ENCODE data around the gene MED15.

Gene MED15

DNA sequence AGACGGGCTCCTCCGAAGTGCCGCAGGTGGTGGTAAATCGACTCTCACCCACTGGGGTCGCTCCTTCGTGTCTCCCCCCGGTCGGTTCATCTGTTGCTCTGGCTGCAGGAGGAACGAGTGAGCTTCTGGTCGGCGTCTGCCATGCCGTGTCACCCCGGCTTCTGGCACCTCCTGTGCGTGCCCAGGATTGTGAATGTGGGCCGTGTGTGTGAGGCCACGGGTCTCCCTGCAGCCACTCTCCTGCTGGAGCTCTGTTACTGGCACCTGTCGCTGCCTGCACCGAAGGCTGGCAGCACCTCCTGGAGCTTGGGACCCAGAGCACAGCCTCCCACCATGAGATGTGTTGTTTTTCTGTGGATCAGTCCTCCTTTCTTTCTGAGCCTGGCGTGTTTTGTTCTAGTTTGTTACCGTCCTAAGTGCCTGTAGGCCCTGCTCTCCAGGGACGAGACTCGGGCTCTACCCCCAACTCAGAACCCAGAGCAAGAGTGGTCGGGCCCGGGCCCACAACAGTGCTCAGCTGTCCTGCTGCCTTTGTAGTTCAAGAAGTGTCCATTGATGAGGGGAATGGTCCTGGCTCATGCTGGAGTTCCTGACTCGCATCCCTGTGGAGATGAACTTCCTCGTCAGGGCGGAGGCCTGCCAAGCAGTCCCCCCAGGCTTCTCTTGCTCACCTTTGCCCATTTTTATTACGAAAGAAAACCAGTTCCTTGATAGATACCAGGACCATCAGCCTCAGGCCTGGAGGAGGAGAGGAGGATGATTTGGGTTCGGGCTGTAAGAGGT, 66.6 kb downstream of the MED15 start:
- no peak for DNase-seq

DNA sequence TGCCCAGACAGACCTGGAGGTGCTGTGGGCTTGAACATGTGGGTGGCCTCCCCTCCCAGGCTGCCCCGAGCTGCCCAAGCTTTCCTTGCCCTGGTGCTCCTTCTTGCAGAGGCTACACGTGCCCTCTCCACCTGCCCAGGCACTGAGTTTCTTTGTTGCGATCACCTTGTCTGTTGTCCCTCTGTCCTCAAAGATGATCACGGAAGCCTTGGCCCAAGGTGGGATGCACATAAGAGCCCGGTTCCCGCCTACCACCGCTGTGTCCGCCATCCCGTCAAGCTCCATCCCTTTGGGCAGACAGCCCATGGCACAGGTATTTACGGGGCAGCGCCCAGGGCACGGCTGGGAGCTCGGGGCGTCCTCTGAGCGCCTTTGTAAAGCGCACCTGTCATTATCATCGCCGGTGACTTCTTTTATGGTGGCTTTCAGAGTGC, 67.5 kb downstream of the MED15 start:
- no peak for DNase-seq

DNA sequence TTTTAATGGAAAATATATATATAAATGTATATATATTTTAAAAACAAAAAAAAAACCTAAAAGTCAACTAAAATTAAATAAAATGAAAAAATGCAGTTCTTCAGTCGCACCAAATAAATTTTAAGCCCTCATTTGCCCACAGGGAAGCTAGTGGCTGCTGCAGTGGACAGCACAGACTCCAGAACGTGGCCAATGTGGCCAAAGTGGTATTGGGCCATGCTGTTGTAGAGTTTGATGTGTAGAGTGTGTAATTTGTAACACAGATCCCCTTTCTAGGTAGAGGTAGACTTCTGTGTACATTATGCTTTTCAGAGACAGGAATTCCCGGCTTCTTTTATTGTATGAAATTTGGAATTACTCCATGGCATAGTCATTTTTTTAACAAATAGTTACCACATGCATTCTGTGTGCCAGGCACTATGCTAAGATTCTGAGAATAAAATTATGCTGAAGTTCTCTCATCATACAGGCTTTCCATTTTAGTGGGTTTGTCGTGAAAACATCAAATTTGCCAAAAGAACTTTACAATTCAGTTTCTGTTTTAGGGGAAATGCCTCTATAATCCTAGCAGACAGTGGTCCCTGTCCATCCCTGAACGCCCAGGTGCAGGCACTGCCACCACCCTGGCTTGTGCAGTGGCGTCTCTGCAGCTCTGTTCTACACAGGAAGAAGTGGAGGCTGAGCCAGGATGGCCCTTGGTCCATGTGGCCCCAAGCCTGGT, 68.5 kb downstream of the MED15 start:
- DNase-seq = no peak

DNA sequence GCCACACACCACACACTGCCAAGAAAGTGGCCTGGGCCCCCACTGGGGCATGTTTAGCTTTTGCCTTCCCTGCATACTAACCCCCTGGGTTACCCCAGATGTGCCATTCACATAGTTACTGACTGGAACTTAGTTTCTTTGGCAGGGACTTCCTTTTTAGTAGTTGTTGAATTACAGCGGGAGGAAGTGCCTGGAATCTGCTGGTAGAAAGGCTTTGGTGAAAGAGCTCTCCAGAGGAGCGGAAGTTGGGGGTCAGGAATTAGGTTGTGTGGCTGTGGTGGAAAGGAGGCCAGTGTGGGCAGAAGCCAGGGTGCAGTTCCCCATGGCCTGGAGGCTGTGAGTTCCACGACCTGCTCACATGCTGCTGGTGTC, 69.0 kb downstream of the MED15 start:
- DNase-seq = no peak

DNA sequence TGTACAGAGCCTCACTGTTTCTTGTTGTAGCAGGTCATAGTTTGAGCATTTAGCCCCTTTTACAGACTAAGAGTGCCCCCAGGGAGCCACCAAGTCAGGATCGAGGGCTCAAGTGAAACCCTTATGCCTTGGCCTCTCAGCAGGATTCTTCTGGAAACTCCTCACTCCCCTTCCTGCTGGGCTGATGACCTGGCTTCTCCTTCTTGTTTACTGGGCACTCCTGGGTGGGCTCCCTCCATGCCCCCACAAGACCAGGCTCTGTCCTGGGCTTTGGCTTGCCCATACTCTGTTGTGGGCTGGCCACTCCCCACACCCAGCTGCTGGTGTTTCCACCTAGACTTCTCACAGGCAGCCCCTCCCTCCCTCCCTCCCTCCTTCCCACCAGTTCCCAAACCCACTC, 69.6 kb downstream of the MED15 start:
- DNase-seq = no peak

DNA sequence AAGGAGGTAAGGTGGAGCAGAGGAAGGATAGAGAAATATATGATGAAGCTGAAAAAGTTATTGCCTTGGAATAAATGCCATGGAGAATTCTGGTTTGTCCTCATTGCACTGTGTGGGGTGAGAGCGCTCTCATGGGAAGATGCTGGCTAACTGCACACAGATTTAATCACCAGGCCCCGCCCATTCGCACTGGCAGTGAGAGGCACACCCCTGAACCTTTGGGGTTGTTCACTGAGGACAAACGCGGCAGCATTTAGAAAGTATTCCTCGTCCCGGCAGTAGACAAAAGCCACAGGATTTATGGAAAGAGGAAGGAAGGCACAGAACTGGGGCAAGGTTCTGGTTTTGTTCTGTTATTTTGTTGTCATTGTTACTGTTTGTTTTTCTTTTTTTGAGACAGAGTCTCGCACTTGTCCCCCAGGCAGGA, 70.2 kb downstream of the MED15 start:
- no peak for DNase-seq

DNA sequence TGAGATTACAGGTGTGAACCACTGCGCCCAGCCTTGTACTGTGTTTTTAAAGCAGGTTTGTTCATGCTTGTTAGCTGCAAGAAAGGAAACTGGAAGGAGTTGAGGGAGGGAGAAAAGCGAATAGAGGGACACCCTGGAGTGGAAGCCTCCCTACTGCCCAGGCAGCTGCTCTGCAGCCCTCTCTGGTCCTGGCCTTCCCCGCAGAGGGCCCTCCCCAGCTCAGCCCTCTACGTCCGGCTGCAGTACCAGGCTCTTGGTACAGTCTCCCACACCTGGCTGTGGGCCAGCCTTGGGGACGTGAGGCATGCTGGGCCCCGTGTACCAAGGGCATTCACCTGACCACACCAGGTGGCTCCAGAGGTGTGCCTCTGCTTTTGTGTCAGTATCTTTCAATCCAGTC, 70.8 kb downstream of the MED15 start:
- DNase-seq = no peak

DNA sequence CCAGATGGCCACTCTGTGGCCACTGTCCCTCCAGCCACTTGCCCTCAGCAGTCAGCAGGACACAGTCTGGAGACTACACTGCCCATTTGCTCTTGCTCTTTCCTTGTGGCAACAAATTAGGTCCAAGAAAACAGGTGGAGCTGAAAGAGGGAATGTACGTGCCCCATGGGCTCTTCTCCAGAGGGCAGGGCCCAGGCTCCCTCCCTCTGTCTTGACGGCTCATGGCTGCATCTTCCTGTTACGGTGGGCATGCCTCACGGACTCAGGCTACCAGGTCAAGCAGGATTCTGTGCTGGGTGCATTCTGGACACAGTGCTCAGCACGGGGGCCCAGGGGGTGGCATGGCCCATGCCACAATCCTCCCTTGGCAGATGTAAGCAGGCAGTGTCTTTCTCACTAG, 71.3 kb downstream of the MED15 start:
- no peak for DNase-seq

DNA sequence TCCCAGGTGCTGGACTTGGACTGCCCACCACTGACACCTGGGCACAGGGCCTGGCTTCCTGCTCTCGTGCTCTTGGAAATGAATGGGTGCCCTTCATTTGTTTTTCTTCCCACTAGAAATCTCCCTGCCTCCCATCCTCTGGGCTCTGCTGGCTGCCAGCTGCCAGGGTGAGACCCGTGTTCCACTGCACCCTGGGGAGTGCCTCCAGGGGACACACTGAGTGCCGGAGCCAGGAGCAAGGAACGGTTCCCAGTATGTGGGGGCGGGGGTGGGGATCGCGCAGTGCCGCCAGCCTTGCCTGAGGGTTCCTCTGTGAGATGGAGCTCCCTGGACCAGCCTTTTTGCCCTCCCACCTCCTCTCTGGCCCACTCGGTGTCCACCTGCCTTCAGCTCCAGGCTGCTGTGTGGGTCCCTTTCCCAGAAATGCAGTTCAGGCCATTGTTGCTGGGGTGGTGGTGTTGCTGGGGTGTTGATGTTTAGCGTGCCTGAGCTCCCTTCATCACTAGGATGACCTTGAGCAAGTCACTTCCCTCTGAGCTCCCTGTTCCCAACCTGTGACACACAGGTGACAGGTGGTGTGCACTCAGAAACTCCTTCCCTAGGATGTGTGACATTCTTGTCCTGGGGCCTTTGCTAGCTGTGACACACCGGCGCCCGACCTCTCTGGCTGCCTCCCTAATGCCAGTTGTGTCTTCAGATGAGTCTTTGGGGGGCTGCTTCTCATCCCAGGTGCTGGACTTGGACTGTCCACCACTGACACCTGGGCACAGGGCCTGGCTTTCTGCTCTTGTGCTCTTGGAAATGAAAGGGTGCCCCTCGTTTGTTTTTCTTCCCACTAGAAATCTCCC, 72.1 kb downstream of the MED15 start:
- DNase-seq = no peak

DNA sequence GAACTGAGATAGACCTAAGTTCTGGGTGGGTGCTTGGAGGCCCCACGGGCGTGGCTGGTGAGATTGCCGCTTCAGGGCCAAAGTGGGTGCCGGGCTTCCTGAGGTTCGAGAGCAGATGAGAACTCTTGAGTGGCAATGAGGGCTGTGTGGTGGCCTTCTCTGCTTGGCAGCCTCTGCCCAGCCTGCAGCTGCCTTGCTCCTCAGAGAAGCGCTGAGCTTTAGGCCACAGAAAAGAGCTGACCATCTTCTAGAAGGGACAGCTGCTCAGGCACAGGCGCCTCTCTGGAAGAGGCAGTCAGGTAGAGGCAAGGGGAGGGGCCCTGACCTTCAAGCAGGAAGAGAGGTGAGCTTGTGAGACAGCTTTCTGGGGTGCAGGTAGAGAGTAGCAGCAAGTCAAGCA, 72.8 kb downstream of the MED15 start:
- no peak for DNase-seq

DNA sequence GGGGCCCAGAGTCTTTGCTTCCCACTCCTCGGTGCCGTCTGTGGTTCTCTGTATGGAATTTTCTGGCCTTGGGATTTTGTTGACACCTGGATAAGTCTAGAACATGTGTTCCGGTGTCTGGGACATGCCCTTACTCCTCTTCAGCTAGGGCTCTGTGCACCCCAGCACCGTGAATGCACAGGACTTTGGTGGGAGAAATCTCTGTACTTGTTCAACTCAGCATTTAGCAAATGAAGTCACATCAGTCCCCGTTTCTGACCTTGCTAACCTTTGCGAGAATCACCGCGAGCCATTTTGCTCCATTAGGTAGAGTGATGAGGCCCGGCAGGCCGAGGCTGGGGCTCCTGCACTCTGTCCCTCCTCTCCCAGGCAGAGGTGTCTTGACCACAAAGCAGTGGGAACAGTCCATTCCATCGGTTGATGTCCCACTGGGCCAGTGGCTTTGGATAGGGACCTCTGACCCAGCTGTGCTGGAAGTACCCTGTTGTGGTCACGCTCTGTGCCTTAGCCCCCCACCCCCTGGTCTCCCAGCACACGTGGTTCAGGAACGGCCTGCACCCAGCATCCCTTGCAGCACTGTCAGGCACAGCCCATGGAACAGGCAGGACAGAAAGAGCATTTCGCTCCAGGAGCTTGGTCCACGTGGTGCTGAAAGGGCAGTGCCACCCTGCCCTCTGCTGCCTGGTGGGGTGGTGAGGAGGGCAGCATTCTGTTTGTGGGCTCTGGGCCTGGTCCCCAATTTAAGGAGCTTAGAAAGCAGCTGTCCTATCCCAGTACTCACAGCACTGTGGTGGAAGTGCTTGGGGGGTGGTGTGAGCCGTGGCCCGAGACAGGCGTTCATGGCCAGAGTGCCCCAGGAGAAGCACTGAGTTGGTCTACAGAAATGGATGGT, 73.4 kb downstream of the MED15 start:
- DNase-seq = no peak

DNA sequence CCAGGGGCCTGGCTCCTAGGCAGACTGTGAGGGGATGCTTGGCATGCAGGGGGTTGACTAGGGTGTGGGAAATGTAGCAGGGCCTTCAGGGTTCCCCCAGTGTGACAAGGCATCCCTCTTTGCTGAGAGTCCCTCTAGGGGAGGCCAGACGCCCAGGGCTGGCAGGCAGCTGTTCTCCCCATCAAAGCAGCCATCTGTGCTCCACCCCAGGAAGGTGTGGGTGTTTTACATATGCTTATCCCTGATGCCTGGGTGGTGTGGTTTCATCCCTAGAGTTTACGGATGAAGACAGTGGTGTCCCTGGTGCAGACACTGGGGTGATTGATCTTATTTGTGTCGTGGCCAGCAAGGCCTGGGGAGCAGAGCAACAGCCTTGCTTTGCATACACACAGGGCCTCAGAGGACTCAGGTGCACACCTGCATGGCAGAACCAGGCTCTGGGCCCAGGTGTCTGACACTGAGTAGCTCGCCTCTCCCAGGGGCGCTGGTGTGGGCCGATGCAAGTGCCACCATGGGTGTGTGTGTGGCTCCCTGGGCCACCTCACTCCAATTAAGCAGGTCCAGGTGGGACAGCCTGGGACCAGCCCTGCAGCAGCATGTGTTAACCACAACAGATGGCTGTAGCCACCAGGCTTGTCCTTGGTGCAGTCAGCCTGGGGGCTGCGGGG, 74.2 kb downstream of the MED15 start:
- no peak for DNase-seq

- DNase-seq = no peak
Observed at GRCh38 chr22:20582171-20582511, 74.7 kb downstream of the MED15 start.

GRCh38 chr22:20582520-20583361, 75.3 kb downstream of the MED15 start:
- no peak for DNase-seq

DNA sequence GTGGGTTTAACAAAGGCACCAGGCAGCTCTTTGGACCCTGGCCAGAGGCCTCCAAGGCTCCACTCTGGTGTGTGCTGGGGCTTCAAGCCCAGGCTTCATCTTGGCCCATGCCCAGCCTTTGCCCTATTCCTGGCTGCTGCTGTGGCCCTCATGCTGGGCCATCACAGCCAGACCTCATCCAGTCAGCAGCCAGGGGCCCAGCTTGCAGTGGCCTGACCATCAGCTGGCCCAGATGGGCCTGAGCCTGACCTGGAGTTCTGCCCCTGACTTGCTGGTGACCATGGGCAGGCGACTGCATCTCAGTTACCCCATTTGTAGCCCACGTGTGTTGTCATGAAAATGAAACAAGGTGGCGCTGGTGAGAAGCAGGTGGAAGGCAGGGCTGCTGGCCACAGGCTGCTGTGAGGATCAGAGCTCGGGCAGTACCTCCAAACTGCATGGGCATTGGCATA, 76.1 kb downstream of the MED15 start:
- DNase-seq = no peak

DNA sequence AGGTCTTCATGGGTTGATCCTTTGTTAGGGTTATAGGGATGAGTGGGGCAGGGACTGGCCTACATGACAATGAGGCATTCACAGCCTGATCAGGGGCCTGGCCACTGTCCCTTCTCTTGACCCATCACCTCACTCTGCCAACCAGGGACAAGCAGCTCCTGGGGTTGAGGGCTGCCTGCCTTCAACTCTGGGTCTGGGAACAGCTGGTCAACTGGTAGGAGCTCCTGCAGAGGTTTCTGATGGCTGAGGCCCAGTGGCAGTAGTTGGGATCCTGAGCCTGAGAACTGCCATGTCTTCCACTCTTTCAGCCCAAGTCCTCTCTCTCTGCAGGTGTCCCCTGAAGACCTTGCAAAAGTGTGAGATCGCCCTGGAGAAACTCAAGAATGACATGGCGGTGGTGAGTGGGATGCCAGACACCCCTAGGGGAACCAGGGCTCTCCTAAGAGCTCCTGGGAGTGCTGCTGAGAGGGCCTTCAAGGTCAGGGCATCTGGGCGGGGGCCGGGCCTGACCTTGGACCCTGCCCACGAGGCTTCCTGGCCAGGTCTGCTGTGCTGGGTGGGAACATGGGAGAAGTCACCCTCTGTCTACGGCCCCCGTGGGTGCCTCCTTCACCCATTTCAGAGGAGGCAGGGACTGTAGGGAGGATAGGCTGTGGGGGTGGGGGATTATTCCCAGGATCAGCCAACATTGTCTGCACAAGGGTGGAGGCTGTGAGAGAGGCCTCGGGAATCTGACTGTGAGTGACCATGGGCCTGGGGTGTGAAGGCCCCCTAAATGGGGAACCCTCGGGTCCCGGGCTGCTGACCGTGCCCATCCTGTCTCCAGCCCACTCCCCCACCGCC, 76.8 kb downstream of the MED15 start:
- no peak for DNase-seq

DNA sequence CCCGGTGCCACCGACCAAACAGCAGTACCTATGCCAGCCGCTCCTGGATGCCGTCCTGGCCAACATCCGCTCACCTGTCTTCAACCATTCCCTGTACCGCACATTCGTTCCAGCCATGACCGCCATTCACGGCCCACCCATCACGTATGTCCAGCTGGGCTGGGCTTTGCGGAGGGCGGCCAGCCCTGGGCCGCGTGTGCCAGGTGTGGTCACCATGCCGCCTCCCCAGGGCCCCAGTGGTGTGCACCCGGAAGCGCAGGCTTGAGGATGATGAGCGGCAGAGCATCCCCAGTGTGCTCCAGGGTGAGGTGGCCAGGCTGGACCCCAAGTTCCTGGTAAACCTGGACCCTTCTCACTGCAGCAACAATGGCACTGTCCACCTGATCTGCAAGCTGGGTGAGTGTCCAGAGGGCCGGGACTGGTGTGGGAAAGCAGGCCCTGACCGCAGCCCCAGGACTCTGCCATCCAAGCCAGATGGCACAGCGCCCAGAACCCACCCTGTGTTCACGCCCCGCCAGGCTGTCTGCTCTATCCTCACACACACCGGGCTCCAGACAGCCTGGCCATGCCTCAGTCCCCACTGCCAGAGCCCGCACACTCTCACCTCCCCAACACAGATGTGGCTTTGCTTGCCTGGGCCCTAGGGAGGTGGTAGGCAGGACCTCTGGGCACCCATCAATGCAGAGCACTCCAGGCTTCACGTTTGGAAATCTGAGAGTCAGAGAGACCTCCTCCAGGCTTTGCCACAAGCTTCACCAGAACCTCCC, 77.6 kb downstream of the MED15 start:
- DNase-seq = no peak

- no peak for DNase-seq
Observed at GRCh38 chr22:20585639-20586402, 78.4 kb downstream of the MED15 start.

DNA sequence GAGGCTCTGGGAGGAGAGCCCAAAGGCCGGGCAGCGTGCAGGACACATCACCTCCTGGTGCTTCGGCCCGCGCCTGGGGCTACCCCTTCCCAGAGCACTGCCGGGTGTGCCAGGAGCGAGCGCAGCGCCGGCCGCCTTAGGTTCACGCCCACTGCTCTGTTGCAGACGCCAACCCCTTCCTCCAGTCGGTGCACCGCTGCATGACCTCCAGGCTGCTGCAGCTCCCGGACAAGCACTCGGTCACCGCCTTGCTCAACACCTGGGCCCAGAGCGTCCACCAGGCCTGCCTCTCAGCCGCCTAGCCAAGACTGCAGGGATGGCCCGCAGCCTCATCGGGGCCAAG, 79.0 kb downstream of the MED15 start:
- no peak for DNase-seq

All from GF-D8 (cell line).